K562 (cell line): Measurements from ENCODE around the gene NOS1. TPM values are rescaled to one million over a fixed set of nuclear protein-coding genes. Genes with fewer than 3 reads are reported as not detected.

Experiments
- ASH1L ChIP-seq: fragments of 450-650 bp; IDR thresholded peaks from 2 replicates; pipeline ENCODE4 v1.6.1; 2018; ENCODE audit warnings: borderline replicate concordance, mild to moderate bottlenecking, low read depth; ENCODE audit not compliant: partially characterized antibody
- CCNT2 ChIP-seq: IDR thresholded peaks from 2 replicates; pipeline ENCODE4 v1.6.1; 2011; ENCODE audit warnings: borderline replicate concordance, low read depth, mild to moderate bottlenecking, moderate library complexity, mixed read lengths, low read length; ENCODE audit not compliant: insufficient read length; ENCODE audit errors: extremely low read depth
- DDX20 ChIP-seq: fragments of 450-650 bp; IDR thresholded peaks from 2 replicates; pipeline ENCODE4 v1.6.1; 2016; ENCODE audit warnings: missing genetic modification characterization, low read depth, mild to moderate bottlenecking, missing compliant biosample characterization, moderate library complexity
- MCM5 ChIP-seq: fragments of 450-650 bp; IDR thresholded peaks from 2 replicates; pipeline ENCODE4 v1.6.1; 2016; ENCODE audit warnings: low read depth
- NFYB ChIP-seq: IDR thresholded peaks from 2 replicates; pipeline ENCODE4 v1.6.1; 2011; ENCODE audit warnings: mild to moderate bottlenecking, moderate library complexity; ENCODE audit not compliant: insufficient read length; ENCODE audit errors: extremely low read depth
- RB1 ChIP-seq: fragments of 450-650 bp; IDR thresholded peaks from 2 replicates; pipeline ENCODE4 v1.6.1; 2017; ENCODE audit warnings: low read depth, mild to moderate bottlenecking
- TBP ChIP-seq: optimal IDR thresholded peaks from 2 replicates; pipeline ENCODE3; 2011; ENCODE audit warnings: low read depth, low read length, improper control_type of control experiment
- TCF3 ChIP-seq: sonication (generic); formaldehyde crosslinking; IDR thresholded peaks from 2 replicates; pipeline ENCODE4 v1.4.0; 2020; ENCODE audit warnings: mild to moderate bottlenecking, missing genetic modification reagents
- ZNF143 ChIP-seq: sonication (generic); formaldehyde crosslinking; IDR thresholded peaks from 2 replicates; pipeline ENCODE4 v1.9.0; 2022; ENCODE audit warnings: mild to moderate bottlenecking, missing genetic modification reagents
- ZNF507 ChIP-seq: conservative IDR thresholded peaks from 2 replicates; pipeline ENCODE4 v1.6.1; 2017; ENCODE audit warnings: missing genetic modification characterization, missing compliant biosample characterization
- polyA plus RNA-seq, 8 experiments: library from polyadenylated mRNA; depleted of rRNA in 4 of 8; stranded (reverse) in 5 of 8; unstranded in 3 of 8; fragments of >200 nt; fragmentation: Nextera tagmentation in 2 of 8; fragmentation: Illumina TruSeq in 1 of 8; extraction: Ambion mirVana in 2 of 8; extraction: Trizol in 1 of 8; gene quantifications; 2 replicates each; pipeline versions ENCODE4 v1.2.1 to v1.2.3, GENCODE V29; 2011 to 2014; ENCODE audit warnings: inconsistent platforms in 1 of 8, missing spikeins in 1 of 8
- total RNA-seq, 7 experiments: library from RNA; depleted of rRNA in 6 of 7; stranded (reverse); fragments of >200 nt in 6 of 7; fragmentation: Illumina TruSeq in 2 of 7; extraction: Trizol in 2 of 7; gene quantifications; 2 replicates each; pipeline versions ENCODE4 v1.2.1 to v1.2.3, GENCODE V29; 2011 to 2021; ENCODE audit warnings: low replicate concordance in 1 of 7
- TF ChIP-seq, protein P1 (sequence below): fragments of 200-600 bp; sonication (generic); IDR thresholded peaks from one replicate; pipeline ENCODE4 v1.6.1; 2012; ENCODE audit warnings: mild to moderate bottlenecking, low read depth, low read length, inconsistent platforms
- TF ChIP-seq, protein P2 (sequence below), 2 experiments: fragments of 150-350 bp in 1 of 2; IDR thresholded peaks; 2 replicates each; pipeline ENCODE4 v1.6.1; 2012 to 2016; ENCODE audit warnings: low read depth in 2 of 2, low read length in 2 of 2, mild to moderate bottlenecking in 1 of 2, moderate library complexity in 1 of 2

The NOS1 gene
- total and polyA plus RNA-seq, 9 of the 15 experiments (the other 6 are each of a cell fraction or from before 2014, with no cell fraction given): not detected

DNA sequence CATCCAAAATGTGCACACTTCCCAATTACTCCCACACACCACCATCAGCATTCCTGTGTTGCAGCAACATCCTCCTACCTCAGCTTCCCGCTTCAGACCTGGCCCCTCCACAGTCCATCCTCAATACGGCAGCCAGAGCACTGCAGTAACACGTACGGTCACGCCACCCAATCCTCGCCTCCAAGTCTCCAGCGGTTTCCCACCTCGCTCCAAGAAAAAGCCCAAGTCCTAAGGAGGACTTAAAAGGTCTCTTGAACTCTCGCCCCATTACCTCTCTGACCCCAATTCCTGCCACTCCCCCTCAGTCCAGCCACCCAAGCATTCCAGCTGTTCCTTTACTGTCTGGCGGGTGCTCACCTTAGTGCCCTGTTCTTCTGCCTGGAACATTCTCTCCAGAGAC is 183.1 kb downstream of the NOS1 start (continued):
- TF ChIP-seq, protein P1, sequence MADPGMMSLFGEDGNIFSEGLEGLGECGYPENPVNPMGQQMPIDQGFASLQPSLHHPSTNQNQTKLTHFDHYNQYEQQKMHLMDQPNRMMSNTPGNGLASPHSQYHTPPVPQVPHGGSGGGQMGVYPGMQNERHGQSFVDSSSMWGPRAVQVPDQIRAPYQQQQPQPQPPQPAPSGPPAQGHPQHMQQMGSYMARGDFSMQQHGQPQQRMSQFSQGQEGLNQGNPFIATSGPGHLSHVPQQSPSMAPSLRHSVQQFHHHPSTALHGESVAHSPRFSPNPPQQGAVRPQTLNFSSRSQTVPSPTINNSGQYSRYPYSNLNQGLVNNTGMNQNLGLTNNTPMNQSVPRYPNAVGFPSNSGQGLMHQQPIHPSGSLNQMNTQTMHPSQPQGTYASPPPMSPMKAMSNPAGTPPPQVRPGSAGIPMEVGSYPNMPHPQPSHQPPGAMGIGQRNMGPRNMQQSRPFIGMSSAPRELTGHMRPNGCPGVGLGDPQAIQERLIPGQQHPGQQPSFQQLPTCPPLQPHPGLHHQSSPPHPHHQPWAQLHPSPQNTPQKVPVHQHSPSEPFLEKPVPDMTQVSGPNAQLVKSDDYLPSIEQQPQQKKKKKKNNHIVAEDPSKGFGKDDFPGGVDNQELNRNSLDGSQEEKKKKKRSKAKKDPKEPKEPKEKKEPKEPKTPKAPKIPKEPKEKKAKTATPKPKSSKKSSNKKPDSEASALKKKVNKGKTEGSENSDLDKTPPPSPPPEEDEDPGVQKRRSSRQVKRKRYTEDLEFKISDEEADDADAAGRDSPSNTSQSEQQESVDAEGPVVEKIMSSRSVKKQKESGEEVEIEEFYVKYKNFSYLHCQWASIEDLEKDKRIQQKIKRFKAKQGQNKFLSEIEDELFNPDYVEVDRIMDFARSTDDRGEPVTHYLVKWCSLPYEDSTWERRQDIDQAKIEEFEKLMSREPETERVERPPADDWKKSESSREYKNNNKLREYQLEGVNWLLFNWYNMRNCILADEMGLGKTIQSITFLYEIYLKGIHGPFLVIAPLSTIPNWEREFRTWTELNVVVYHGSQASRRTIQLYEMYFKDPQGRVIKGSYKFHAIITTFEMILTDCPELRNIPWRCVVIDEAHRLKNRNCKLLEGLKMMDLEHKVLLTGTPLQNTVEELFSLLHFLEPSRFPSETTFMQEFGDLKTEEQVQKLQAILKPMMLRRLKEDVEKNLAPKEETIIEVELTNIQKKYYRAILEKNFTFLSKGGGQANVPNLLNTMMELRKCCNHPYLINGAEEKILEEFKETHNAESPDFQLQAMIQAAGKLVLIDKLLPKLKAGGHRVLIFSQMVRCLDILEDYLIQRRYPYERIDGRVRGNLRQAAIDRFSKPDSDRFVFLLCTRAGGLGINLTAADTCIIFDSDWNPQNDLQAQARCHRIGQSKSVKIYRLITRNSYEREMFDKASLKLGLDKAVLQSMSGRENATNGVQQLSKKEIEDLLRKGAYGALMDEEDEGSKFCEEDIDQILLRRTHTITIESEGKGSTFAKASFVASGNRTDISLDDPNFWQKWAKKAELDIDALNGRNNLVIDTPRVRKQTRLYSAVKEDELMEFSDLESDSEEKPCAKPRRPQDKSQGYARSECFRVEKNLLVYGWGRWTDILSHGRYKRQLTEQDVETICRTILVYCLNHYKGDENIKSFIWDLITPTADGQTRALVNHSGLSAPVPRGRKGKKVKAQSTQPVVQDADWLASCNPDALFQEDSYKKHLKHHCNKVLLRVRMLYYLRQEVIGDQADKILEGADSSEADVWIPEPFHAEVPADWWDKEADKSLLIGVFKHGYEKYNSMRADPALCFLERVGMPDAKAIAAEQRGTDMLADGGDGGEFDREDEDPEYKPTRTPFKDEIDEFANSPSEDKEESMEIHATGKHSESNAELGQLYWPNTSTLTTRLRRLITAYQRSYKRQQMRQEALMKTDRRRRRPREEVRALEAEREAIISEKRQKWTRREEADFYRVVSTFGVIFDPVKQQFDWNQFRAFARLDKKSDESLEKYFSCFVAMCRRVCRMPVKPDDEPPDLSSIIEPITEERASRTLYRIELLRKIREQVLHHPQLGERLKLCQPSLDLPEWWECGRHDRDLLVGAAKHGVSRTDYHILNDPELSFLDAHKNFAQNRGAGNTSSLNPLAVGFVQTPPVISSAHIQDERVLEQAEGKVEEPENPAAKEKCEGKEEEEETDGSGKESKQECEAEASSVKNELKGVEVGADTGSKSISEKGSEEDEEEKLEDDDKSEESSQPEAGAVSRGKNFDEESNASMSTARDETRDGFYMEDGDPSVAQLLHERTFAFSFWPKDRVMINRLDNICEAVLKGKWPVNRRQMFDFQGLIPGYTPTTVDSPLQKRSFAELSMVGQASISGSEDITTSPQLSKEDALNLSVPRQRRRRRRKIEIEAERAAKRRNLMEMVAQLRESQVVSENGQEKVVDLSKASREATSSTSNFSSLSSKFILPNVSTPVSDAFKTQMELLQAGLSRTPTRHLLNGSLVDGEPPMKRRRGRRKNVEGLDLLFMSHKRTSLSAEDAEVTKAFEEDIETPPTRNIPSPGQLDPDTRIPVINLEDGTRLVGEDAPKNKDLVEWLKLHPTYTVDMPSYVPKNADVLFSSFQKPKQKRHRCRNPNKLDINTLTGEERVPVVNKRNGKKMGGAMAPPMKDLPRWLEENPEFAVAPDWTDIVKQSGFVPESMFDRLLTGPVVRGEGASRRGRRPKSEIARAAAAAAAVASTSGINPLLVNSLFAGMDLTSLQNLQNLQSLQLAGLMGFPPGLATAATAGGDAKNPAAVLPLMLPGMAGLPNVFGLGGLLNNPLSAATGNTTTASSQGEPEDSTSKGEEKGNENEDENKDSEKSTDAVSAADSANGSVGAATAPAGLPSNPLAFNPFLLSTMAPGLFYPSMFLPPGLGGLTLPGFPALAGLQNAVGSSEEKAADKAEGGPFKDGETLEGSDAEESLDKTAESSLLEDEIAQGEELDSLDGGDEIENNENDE: no peak
- TF ChIP-seq, protein P2, sequence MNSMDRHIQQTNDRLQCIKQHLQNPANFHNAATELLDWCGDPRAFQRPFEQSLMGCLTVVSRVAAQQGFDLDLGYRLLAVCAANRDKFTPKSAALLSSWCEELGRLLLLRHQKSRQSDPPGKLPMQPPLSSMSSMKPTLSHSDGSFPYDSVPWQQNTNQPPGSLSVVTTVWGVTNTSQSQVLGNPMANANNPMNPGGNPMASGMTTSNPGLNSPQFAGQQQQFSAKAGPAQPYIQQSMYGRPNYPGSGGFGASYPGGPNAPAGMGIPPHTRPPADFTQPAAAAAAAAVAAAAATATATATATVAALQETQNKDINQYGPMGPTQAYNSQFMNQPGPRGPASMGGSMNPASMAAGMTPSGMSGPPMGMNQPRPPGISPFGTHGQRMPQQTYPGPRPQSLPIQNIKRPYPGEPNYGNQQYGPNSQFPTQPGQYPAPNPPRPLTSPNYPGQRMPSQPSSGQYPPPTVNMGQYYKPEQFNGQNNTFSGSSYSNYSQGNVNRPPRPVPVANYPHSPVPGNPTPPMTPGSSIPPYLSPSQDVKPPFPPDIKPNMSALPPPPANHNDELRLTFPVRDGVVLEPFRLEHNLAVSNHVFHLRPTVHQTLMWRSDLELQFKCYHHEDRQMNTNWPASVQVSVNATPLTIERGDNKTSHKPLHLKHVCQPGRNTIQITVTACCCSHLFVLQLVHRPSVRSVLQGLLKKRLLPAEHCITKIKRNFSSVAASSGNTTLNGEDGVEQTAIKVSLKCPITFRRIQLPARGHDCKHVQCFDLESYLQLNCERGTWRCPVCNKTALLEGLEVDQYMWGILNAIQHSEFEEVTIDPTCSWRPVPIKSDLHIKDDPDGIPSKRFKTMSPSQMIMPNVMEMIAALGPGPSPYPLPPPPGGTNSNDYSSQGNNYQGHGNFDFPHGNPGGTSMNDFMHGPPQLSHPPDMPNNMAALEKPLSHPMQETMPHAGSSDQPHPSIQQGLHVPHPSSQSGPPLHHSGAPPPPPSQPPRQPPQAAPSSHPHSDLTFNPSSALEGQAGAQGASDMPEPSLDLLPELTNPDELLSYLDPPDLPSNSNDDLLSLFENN (IDR thresholded peaks at IDR 0.05; ENCODE audit: low read depth in 2 of 2, low read length in 2 of 2): no peak
- TF ChIP-seq RB1 (no peak), ZNF507 (tag) (no peak), MCM5 (no peak), TBP (no peak), CCNT2 (no peak), DDX20 (tag) (no peak), ASH1L (no peak), TCF3 (CRISPR knock-in tag) (no peak), NFYB (no peak), ZNF143 (no peak)
- TF ChIP-seq, all 486 proteins: peak for 0
